HEK293 (cell line): ENCODE results near the gene PI4KB.
A peak's percentile ranks its signal among the peaks of the same experiment; 100 is the strongest.

ENCODE experiments used
- SETDB1 ChIP-seq: IDR thresholded peaks from one replicate; pipeline ENCODE4 v1.6.1; 2017; ENCODE audit warnings: mild to moderate bottlenecking, low read length, moderate library complexity, mixed read lengths; ENCODE audit not compliant: insufficient read length
- ZBTB1 ChIP-seq: fragments of 450-650 bp; formaldehyde crosslinking; IDR thresholded peaks from 2 replicates; pipeline ENCODE4 v1.5.1; 2016; ENCODE audit warnings: missing biosample characterization, missing genetic modification characterization
- ZBTB17 ChIP-seq: fragments of 450-650 bp; formaldehyde crosslinking; IDR thresholded peaks from 2 replicates; pipeline ENCODE4 v1.5.1; 2016; ENCODE audit warnings: missing biosample characterization, missing genetic modification characterization
- ZNF146 ChIP-seq: fragments of 450-650 bp; formaldehyde crosslinking; IDR thresholded peaks from 2 replicates; pipeline ENCODE4 v1.5.1; 2016; ENCODE audit warnings: missing biosample characterization, missing genetic modification characterization
- ZNF23 ChIP-seq: fragments of 450-650 bp; formaldehyde crosslinking; IDR thresholded peaks from 2 replicates; pipeline ENCODE4 v1.5.1; 2016; ENCODE audit warnings: missing biosample characterization, missing genetic modification characterization, borderline replicate concordance
- ZNF366 ChIP-seq: fragments of 450-650 bp; formaldehyde crosslinking; conservative IDR thresholded peaks from 2 replicates; pipeline ENCODE4 v1.5.1; 2016; ENCODE audit warnings: missing biosample characterization, missing genetic modification characterization
- ZNF37A ChIP-seq: fragments of 450-650 bp; IDR thresholded peaks from 2 replicates; pipeline ENCODE4 v1.5.1; 2018; ENCODE audit warnings: missing biosample characterization, missing genetic modification characterization
- ZNF391 ChIP-seq: fragments of 450-650 bp; formaldehyde crosslinking; IDR thresholded peaks from 2 replicates; pipeline ENCODE4 v1.5.1; 2016; ENCODE audit warnings: low read depth, missing biosample characterization, missing genetic modification characterization, borderline replicate concordance
- ZNF510 ChIP-seq: fragments of 450-650 bp; formaldehyde crosslinking; IDR thresholded peaks from 2 replicates; pipeline ENCODE4 v1.5.1; 2018; ENCODE audit warnings: mild to moderate bottlenecking, missing genetic modification characterization, missing biosample characterization; ENCODE audit not compliant: insufficient replicate concordance
- ZNF544 ChIP-seq: fragments of 450-650 bp; formaldehyde crosslinking; IDR thresholded peaks from 2 replicates; pipeline ENCODE4 v1.5.0; 2017; ENCODE audit warnings: missing biosample characterization, missing genetic modification characterization
- ZNF571 ChIP-seq: fragments of 450-650 bp; formaldehyde crosslinking; IDR thresholded peaks from 2 replicates; pipeline ENCODE4 v1.5.0; 2017; ENCODE audit warnings: missing biosample characterization, missing genetic modification characterization
- ZNF701 ChIP-seq: fragments of 450-650 bp; formaldehyde crosslinking; IDR thresholded peaks from 2 replicates; pipeline ENCODE4 v1.5.1; 2016; ENCODE audit warnings: missing biosample characterization, missing genetic modification characterization
- ZNF791 ChIP-seq: fragments of 450-650 bp; formaldehyde crosslinking; IDR thresholded peaks from 2 replicates; pipeline ENCODE4 v1.5.1; 2016; ENCODE audit warnings: missing biosample characterization, missing genetic modification characterization
- ZNF792 ChIP-seq: fragments of 450-650 bp; formaldehyde crosslinking; IDR thresholded peaks from 2 replicates; pipeline ENCODE4 v1.5.1; 2016; ENCODE audit warnings: missing biosample characterization, missing genetic modification characterization
- TF ChIP-seq, protein P1 (sequence below): fragments of 450-650 bp; formaldehyde crosslinking; IDR thresholded peaks from 2 replicates; pipeline ENCODE4 v1.5.1; 2017; ENCODE audit warnings: missing biosample characterization, mild to moderate bottlenecking, missing genetic modification characterization, moderate library complexity
- TF ChIP-seq, protein P2 (sequence below): fragments of 450-650 bp; formaldehyde crosslinking; IDR thresholded peaks from 2 replicates; pipeline ENCODE4 v1.5.1; 2017; ENCODE audit warnings: missing biosample characterization, missing genetic modification characterization
- TF ChIP-seq, protein P3 (sequence below): fragments of 450-650 bp; formaldehyde crosslinking; IDR thresholded peaks from 2 replicates; pipeline ENCODE4 v1.5.1; 2017; ENCODE audit warnings: missing biosample characterization, missing genetic modification characterization
- TF ChIP-seq, protein P4 (sequence below): fragments of 450-650 bp; formaldehyde crosslinking; IDR thresholded peaks from 2 replicates; pipeline ENCODE4 v1.5.1; 2016; ENCODE audit warnings: missing biosample characterization, missing genetic modification characterization
- TF ChIP-seq, protein P5 (sequence below): fragments of 450-650 bp; formaldehyde crosslinking; IDR thresholded peaks from 2 replicates; pipeline ENCODE4 v1.5.1; 2017; ENCODE audit warnings: missing biosample characterization, missing genetic modification characterization
- TF ChIP-seq, protein P6 (sequence below): fragments of 450-650 bp; formaldehyde crosslinking; IDR thresholded peaks from 2 replicates; pipeline ENCODE4 v1.5.1; 2016; ENCODE audit warnings: missing biosample characterization, missing genetic modification characterization, borderline replicate concordance
- TF ChIP-seq, protein P7 (sequence below): fragments of 450-650 bp; formaldehyde crosslinking; IDR thresholded peaks from 2 replicates; pipeline ENCODE4 v1.5.1; 2016; ENCODE audit warnings: missing biosample characterization, missing genetic modification characterization
- TF ChIP-seq, protein P8 (sequence below): fragments of 450-650 bp; formaldehyde crosslinking; IDR thresholded peaks from 2 replicates; pipeline ENCODE4 v1.5.1; 2016; ENCODE audit warnings: missing biosample characterization, missing genetic modification characterization

Gene PI4KB

DNA sequence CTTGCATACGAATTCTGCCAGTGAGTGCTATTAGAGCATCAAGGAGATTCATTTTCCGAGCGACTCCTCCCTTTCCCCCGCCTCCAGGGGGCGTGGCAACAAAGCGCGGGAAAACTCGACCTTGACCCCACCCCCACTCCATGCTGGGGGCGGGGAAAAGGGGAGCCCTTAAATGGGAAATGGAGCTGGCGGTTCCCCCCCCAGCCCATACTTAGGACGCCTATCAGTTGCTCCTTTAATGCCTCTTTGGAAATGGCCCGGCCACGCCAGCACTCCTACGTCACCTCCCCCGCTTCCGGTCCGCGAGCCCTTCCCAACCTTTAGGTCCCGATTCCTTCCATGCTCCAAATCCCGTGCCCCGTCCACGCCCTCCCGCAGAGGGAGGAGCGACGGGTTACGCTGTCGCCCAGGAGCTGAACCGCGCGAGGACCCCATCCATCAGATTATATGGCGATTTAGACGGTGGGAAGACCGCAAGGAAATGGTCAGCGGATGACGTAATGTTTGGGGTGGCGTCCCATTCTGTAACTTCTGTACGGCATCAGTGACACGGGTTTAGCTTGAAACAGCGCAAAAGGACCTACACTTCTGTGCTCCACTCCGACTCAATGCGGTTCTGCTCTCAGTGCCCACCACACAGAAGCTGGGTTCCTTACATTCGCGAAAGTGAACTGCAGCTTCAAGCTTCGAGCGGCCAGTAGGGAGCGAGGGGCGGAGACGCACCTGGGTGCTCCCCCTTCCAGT is 45.8 kb downstream of the PI4KB start (continued):
- TF ChIP-seq ZNF701 (tag by site-specific recombination) (no peak), ZBTB1 (0 out of 2 replicates have a peak, but pooled peaks have one; percentile 65), ZNF544 (tag by site-specific recombination) (no peak), ZNF146 (tag by site-specific recombination) (no peak), ZNF510 (tag by site-specific recombination) (no peak), ZNF37A (tag by site-specific recombination) (no peak), ZBTB17 (tag by site-specific recombination) (peak; percentile 73), ZNF791 (tag by site-specific recombination) (no peak), ZNF366 (tag by site-specific recombination) (peak; percentile 39; the same call in 1 of the 2 replicates), ZNF571 (tag by site-specific recombination) (no peak), ZNF792 (peak; percentile 57; the same call in 1 of the 2 replicates), ZNF391 (tag by site-specific recombination) (peak; percentile 96), ZNF23 (tag by site-specific recombination) (no peak), SETDB1 (peak; percentile 62)
- TF ChIP-seq, protein P1, sequence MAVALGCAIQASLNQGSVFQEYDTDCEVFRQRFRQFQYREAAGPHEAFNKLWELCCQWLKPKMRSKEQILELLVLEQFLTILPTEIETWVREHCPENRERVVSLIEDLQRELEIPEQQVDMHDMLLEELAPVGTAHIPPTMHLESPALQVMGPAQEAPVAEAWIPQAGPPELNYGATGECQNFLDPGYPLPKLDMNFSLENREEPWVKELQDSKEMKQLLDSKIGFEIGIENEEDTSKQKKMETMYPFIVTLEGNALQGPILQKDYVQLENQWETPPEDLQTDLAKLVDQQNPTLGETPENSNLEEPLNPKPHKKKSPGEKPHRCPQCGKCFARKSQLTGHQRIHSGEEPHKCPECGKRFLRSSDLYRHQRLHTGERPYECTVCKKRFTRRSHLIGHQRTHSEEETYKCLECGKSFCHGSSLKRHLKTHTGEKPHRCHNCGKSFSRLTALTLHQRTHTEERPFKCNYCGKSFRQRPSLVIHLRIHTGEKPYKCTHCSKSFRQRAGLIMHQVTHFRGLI: no peak; the same call in 1 of the 2 replicates
- TF ChIP-seq, protein P2, sequence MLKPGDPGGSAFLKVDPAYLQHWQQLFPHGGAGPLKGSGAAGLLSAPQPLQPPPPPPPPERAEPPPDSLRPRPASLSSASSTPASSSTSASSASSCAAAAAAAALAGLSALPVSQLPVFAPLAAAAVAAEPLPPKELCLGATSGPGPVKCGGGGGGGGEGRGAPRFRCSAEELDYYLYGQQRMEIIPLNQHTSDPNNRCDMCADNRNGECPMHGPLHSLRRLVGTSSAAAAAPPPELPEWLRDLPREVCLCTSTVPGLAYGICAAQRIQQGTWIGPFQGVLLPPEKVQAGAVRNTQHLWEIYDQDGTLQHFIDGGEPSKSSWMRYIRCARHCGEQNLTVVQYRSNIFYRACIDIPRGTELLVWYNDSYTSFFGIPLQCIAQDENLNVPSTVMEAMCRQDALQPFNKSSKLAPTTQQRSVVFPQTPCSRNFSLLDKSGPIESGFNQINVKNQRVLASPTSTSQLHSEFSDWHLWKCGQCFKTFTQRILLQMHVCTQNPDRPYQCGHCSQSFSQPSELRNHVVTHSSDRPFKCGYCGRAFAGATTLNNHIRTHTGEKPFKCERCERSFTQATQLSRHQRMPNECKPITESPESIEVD (tag by site-specific recombination): no peak
- TF ChIP-seq, protein P3, sequence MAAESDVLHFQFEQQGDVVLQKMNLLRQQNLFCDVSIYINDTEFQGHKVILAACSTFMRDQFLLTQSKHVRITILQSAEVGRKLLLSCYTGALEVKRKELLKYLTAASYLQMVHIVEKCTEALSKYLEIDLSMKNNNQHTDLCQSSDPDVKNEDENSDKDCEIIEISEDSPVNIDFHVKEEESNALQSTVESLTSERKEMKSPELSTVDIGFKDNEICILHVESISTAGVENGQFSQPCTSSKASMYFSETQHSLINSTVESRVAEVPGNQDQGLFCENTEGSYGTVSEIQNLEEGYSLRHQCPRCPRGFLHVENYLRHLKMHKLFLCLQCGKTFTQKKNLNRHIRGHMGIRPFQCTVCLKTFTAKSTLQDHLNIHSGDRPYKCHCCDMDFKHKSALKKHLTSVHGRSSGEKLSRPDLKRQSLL (tag by site-specific recombination): peak; percentile 75; the same call in 1 of the 2 replicates
- TF ChIP-seq, protein P4, sequence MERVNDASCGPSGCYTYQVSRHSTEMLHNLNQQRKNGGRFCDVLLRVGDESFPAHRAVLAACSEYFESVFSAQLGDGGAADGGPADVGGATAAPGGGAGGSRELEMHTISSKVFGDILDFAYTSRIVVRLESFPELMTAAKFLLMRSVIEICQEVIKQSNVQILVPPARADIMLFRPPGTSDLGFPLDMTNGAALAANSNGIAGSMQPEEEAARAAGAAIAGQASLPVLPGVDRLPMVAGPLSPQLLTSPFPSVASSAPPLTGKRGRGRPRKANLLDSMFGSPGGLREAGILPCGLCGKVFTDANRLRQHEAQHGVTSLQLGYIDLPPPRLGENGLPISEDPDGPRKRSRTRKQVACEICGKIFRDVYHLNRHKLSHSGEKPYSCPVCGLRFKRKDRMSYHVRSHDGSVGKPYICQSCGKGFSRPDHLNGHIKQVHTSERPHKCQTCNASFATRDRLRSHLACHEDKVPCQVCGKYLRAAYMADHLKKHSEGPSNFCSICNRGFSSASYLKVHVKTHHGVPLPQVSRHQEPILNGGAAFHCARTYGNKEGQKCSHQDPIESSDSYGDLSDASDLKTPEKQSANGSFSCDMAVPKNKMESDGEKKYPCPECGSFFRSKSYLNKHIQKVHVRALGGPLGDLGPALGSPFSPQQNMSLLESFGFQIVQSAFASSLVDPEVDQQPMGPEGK (tag by site-specific recombination): peak; percentile 97
- TF ChIP-seq, protein P5, sequence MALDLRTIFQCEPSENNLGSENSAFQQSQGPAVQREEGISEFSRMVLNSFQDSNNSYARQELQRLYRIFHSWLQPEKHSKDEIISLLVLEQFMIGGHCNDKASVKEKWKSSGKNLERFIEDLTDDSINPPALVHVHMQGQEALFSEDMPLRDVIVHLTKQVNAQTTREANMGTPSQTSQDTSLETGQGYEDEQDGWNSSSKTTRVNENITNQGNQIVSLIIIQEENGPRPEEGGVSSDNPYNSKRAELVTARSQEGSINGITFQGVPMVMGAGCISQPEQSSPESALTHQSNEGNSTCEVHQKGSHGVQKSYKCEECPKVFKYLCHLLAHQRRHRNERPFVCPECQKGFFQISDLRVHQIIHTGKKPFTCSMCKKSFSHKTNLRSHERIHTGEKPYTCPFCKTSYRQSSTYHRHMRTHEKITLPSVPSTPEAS (tag by site-specific recombination): peak; percentile 54; the same call in 1 of the 2 replicates
- TF ChIP-seq, protein P6, sequence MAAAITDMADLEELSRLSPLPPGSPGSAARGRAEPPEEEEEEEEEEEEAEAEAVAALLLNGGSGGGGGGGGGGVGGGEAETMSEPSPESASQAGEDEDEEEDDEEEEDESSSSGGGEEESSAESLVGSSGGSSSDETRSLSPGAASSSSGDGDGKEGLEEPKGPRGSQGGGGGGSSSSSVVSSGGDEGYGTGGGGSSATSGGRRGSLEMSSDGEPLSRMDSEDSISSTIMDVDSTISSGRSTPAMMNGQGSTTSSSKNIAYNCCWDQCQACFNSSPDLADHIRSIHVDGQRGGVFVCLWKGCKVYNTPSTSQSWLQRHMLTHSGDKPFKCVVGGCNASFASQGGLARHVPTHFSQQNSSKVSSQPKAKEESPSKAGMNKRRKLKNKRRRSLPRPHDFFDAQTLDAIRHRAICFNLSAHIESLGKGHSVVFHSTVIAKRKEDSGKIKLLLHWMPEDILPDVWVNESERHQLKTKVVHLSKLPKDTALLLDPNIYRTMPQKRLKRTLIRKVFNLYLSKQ (tag by site-specific recombination): no peak
- TF ChIP-seq, protein P7, sequence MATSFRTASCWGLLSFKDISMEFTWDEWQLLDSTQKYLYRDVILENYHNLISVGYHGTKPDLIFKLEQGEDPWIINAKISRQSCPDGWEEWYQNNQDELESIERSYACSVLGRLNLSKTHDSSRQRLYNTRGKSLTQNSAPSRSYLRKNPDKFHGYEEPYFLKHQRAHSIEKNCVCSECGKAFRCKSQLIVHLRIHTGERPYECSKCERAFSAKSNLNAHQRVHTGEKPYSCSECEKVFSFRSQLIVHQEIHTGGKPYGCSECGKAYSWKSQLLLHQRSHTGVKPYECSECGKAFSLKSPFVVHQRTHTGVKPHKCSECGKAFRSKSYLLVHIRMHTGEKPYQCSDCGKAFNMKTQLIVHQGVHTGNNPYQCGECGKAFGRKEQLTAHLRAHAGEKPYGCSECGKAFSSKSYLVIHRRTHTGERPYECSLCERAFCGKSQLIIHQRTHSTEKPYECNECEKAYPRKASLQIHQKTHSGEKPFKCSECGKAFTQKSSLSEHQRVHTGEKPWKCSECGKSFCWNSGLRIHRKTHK (tag by site-specific recombination): no peak
- TF ChIP-seq, protein P8, sequence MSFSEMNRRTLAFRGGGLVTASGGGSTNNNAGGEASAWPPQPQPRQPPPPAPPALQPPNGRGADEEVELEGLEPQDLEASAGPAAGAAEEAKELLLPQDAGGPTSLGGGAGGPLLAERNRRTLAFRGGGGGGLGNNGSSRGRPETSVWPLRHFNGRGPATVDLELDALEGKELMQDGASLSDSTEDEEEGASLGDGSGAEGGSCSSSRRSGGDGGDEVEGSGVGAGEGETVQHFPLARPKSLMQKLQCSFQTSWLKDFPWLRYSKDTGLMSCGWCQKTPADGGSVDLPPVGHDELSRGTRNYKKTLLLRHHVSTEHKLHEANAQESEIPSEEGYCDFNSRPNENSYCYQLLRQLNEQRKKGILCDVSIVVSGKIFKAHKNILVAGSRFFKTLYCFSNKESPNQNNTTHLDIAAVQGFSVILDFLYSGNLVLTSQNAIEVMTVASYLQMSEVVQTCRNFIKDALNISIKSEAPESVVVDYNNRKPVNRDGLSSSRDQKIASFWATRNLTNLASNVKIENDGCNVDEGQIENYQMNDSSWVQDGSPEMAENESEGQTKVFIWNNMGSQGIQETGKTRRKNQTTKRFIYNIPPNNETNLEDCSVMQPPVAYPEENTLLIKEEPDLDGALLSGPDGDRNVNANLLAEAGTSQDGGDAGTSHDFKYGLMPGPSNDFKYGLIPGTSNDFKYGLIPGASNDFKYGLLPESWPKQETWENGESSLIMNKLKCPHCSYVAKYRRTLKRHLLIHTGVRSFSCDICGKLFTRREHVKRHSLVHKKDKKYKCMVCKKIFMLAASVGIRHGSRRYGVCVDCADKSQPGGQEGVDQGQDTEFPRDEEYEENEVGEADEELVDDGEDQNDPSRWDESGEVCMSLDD (tag by site-specific recombination): peak; percentile 94
